Neural cell (in vitro differentiated cells): Measurements from ENCODE around the gene CD81. TPM values are rescaled to one million over a fixed set of nuclear protein-coding genes. Genes with fewer than 3 reads are reported as not detected.

Source experiments
- H2AFZ ChIP-seq: fragments of 200-600, 300-800 bp; sonication (generic), shearing (Covaris generic); 2 replicates; pipeline ENCODE4 v1.6.0; 2014; ENCODE audit warnings: low read depth, mild to moderate bottlenecking, antibody characterized with exemption, low read length, moderate library complexity
- H3F3A ChIP-seq: fragments of 200-600 bp; shearing (Covaris generic); 2 replicates; pipeline ENCODE4 v1.6.1; 2016; ENCODE audit warnings: mild to moderate bottlenecking, moderate library complexity, mixed read lengths, antibody characterized with exemption, low read length; ENCODE audit not compliant: insufficient read depth, poor library complexity, severe bottlenecking
- H3K27ac ChIP-seq: fragments of 200-600, 300-800 bp; sonication (generic), shearing (Covaris generic); 2 replicates; pipeline ENCODE4 v1.5.1; 2014; ENCODE audit warnings: mild to moderate bottlenecking, low read length, moderate library complexity
- H3K27me3 ChIP-seq: fragments of 300-800, 200-600 bp; sonication (generic), shearing (Covaris generic); 2 replicates; pipeline ENCODE4 v1.6.0; 2014; ENCODE audit warnings: mild to moderate bottlenecking, low read depth, low read length, moderate library complexity; ENCODE audit not compliant: insufficient read depth
- H3K36me3 ChIP-seq: fragments of 300-800, 200-600 bp; sonication (generic), shearing (Covaris generic); 2 replicates; pipeline ENCODE4 v1.5.1; 2014; ENCODE audit warnings: mild to moderate bottlenecking, antibody characterized with exemption, low read length, moderate library complexity; ENCODE audit not compliant: insufficient read depth
- H3K4me2 ChIP-seq: fragments of 300-800, 200-600 bp; sonication (generic), shearing (Covaris generic); 2 replicates; pipeline ENCODE4 v1.6.0; 2014; ENCODE audit warnings: mild to moderate bottlenecking, low read length
- H3K4me3 ChIP-seq: fragments of 300-800, 200-600 bp; sonication (generic), shearing (Covaris generic); 2 replicates; pipeline ENCODE4 v1.5.1; 2014; ENCODE audit warnings: mild to moderate bottlenecking, low read length, moderate library complexity
- H3K79me2 ChIP-seq: fragments of 200-600 bp; shearing (Covaris generic); replicated peaks from 2 replicates; pipeline ENCODE4 v1.6.0; 2014; ENCODE audit warnings: mild to moderate bottlenecking, low read length, moderate library complexity; ENCODE audit not compliant: insufficient read depth
- H3K9ac ChIP-seq: fragments of 300-800, 200-600 bp; sonication (generic), shearing (Covaris generic); 2 replicates; pipeline ENCODE4 v1.6.1; 2016; ENCODE audit warnings: mild to moderate bottlenecking, low read length, mixed read lengths
- H3K9me2 ChIP-seq: fragments of 200-600 bp; shearing (Covaris generic); 2 replicates; pipeline ENCODE4 v1.6.1; 2016; ENCODE audit warnings: mild to moderate bottlenecking, low read length, mixed read lengths; ENCODE audit not compliant: insufficient read depth
- H3K9me3 ChIP-seq: fragments of 200-600, 300-800 bp; sonication (generic), shearing (Covaris generic); 2 replicates; pipeline ENCODE4 v1.6.1; 2016; ENCODE audit warnings: mild to moderate bottlenecking, mixed run types, low read length, moderate library complexity, mixed read lengths
- H4K20me1 ChIP-seq: fragments of 200-600 bp; shearing (Covaris generic); 2 replicates; pipeline ENCODE4 v1.6.1; 2016; ENCODE audit warnings: mild to moderate bottlenecking, mixed run types; ENCODE audit not compliant: insufficient read depth
- CTCF ChIP-seq: fragments of 450-650 bp; IDR thresholded peaks from 2 replicates; pipeline ENCODE4 v1.5.1; 2014; ENCODE audit warnings: antibody characterized with exemption, mild to moderate bottlenecking, moderate library complexity; ENCODE audit not compliant: poor library complexity, severe bottlenecking
- EP300 ChIP-seq: fragments of 450-650 bp; conservative IDR thresholded peaks from 2 replicates; pipeline ENCODE4 v1.6.1; 2014; ENCODE audit warnings: antibody characterized with exemption, mild to moderate bottlenecking, moderate library complexity; ENCODE audit not compliant: poor library complexity, severe bottlenecking
- EZH2 ChIP-seq: fragments of 200-600, 300-800 bp; shearing (Covaris generic), sonication (generic); IDR thresholded peaks from 2 replicates; pipeline ENCODE4 v1.6.1; 2014; ENCODE audit warnings: antibody characterized with exemption, low read length, borderline replicate concordance, mild to moderate bottlenecking; ENCODE audit not compliant: insufficient read depth, poor library complexity, severe bottlenecking
- MXI1 ChIP-seq: fragments of 450-650 bp; conservative IDR thresholded peaks from 2 replicates; pipeline ENCODE4 v1.6.1; 2014; ENCODE audit warnings: antibody characterized with exemption, mild to moderate bottlenecking; ENCODE audit not compliant: poor library complexity, severe bottlenecking
- POLR2AphosphoS5 ChIP-seq: IDR thresholded peaks from 2 replicates; pipeline ENCODE4 v1.6.1; 2012
- RAD21 ChIP-seq: fragments of 450-650 bp; conservative IDR thresholded peaks from 2 replicates; pipeline ENCODE4 v1.6.1; 2014; ENCODE audit warnings: antibody characterized with exemption, mild to moderate bottlenecking, moderate library complexity
- REST ChIP-seq: IDR thresholded peaks from 2 replicates; pipeline ENCODE4 v1.6.1; 2012; ENCODE audit warnings: borderline replicate concordance
- SMC3 ChIP-seq: fragments of 450-650 bp; conservative IDR thresholded peaks from 2 replicates; pipeline ENCODE4 v1.6.1; 2014; ENCODE audit warnings: antibody characterized with exemption, mild to moderate bottlenecking, moderate library complexity; ENCODE audit not compliant: poor library complexity
- TAF1 ChIP-seq: IDR thresholded peaks from 2 replicates; pipeline ENCODE4 v1.6.1; 2012; ENCODE audit warnings: low read depth
- polyA plus RNA-seq: library from polyadenylated mRNA; depleted of rRNA; stranded (reverse); fragments of >200 nt; gene quantifications from 2 replicates; pipeline ENCODE4 v1.2.3, GENCODE V29; 2014

CD81 gene
- polyA plus RNA-seq, 1 donor from 2014 or later, result 97.8 TPM

GRCh38 chr11:2391181-2391975, 14.3 kb downstream of the CD81 start:
- H4K20me1 ChIP-seq, result no peaks in the 10 kb centered on the region
- no peaks in the 10 kb centered on the region for H3K9me3 ChIP-seq
- no peak overlapping the region for H2AFZ ChIP-seq
- H3F3A ChIP-seq, result no peaks in the 10 kb centered on the region
- H3K79me2 ChIP-seq, result peaks cover 11% of the 10 kb centered on the region
- no peak overlapping the region for H3K27ac ChIP-seq
- no peaks in the 10 kb centered on the region for H3K27me3 ChIP-seq
- H3K4me2 ChIP-seq, result no peak overlapping the region
- no peak overlapping the region for H3K4me3 ChIP-seq
- H3K9ac ChIP-seq, result no peak overlapping the region
- TF ChIP-seq RAD21 (no peak), SMC3 (no peak), REST (no peak), EZH2 (no peak), TAF1 (no peak), POLR2AphosphoS5 (no peak), MXI1 (no peak)
- no peaks in the 10 kb centered on the region for H3K36me3 ChIP-seq
- no peaks in the 10 kb centered on the region for H3K9me2 ChIP-seq

GRCh38 chr11:2392241-2392959, 15.3 kb downstream of the CD81 start:
- Histone ChIP-seq H3K9ac (no peak overlapping the region), H3K27ac (no peak overlapping the region), H2AFZ (no peak overlapping the region), H3K4me2 (no peak overlapping the region), H3K27me3 (no peaks in the 10 kb centered on the region), H3K4me3 (no peak overlapping the region), H3K9me2 (no peaks in the 10 kb centered on the region), H3F3A (no peaks in the 10 kb centered on the region), H3K79me2 (peaks cover 6% of the 10 kb centered on the region), H3K36me3 (no peaks in the 10 kb centered on the region), H3K9me3 (no peaks in the 10 kb centered on the region), H4K20me1 (no peaks in the 10 kb centered on the region)
- TF ChIP-seq CTCF, result no peak
- no peak for TF ChIP-seq RAD21
- TF ChIP-seq SMC3, result no peak
- no peak for TF ChIP-seq TAF1
- no peak for TF ChIP-seq REST
- TF ChIP-seq EZH2, result no peak
- no peak for TF ChIP-seq MXI1
- TF ChIP-seq EP300, result no peak
- no peak for TF ChIP-seq POLR2AphosphoS5
